Measurements from ENCODE around the gene FAM234B.

FAM234B gene

DNA sequence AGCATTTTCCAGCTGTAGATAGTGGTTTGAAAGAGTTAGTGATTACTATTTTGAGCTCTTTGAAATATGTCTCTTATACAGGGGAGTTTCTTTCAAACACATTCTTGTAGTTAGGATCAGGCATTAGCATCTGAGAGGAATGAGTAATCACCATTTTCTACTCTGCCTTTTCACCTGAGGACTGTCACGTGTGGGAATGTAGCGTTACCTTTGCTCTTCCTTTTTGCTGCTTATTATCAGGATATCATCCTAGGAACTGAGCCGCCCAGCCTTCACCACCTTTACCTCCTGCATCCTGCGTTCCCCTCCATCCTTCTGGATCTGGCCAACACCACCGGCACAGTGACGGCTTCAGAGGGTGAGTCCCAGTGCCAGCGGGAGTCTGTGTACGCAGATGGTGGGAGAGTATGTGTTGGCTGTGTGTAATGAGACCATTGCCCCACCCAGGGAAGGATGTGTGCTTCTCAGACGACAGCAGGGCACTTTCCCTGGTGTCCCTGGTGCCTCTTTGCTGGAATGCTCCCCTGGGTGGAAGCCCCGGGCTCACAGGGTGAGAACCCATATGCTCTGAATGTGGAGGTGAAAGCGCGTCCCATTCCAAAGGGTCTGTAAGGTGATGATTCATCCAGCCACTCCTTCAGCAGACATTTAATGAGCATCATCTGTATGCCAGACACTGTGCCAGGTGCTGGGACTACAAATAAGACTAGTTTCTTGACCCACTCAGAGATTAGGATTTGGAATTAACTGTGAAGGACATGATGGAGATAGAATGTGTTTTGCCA is 31.8 kb downstream of the FAM234B start:
- H2AFZ ChIP-seq (ENCODE audit: low read length), result no peak overlapping the region
- no peaks in the 10 kb centered on the region for H3K4me1 ChIP-seq (ENCODE audit: insufficient read depth, low read length, poor library complexity, severe bottlenecking)
- H3K9me2 ChIP-seq (replicated peaks; ENCODE audit: low read depth, low read length), result no peaks in the 10 kb centered on the region
- no peaks in the 10 kb centered on the region for H3K79me2 ChIP-seq (ENCODE audit: insufficient read depth, low read length)
- no peaks in the 10 kb centered on the region for H3K9me3 ChIP-seq (ENCODE audit: insufficient read depth, low read depth, low read length)
- H3F3A ChIP-seq (ENCODE audit: low read depth), result no peaks in the 10 kb centered on the region
- H3K4me2 ChIP-seq (ENCODE audit: low read depth, low read length, poor library complexity, severe bottlenecking), result no peak overlapping the region
- H3K27me3 ChIP-seq (ENCODE audit: insufficient read depth, low read length, poor library complexity, severe bottlenecking), result no peaks in the 10 kb centered on the region
- no peak overlapping the region for H3K9ac ChIP-seq (ENCODE audit: low read depth, low read length, poor library complexity, severe bottlenecking)
- H3K36me3 ChIP-seq (ENCODE audit: insufficient read depth, low read length), result peaks cover 57% of the 10 kb centered on the region; the same call in 1 of the 2 replicates
- TF ChIP-seq, protein P1, sequence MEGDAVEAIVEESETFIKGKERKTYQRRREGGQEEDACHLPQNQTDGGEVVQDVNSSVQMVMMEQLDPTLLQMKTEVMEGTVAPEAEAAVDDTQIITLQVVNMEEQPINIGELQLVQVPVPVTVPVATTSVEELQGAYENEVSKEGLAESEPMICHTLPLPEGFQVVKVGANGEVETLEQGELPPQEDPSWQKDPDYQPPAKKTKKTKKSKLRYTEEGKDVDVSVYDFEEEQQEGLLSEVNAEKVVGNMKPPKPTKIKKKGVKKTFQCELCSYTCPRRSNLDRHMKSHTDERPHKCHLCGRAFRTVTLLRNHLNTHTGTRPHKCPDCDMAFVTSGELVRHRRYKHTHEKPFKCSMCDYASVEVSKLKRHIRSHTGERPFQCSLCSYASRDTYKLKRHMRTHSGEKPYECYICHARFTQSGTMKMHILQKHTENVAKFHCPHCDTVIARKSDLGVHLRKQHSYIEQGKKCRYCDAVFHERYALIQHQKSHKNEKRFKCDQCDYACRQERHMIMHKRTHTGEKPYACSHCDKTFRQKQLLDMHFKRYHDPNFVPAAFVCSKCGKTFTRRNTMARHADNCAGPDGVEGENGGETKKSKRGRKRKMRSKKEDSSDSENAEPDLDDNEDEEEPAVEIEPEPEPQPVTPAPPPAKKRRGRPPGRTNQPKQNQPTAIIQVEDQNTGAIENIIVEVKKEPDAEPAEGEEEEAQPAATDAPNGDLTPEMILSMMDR (conservative IDR thresholded peaks at IDR 0.05; ENCODE audit: low read length), result no peak
- H3K4me3 ChIP-seq (ENCODE audit: low read length, poor library complexity, severe bottlenecking), result no peak overlapping the region
- H4K20me1 ChIP-seq (ENCODE audit: insufficient read depth, low read length, poor library complexity, severe bottlenecking), result no peaks in the 10 kb centered on the region

DNA sequence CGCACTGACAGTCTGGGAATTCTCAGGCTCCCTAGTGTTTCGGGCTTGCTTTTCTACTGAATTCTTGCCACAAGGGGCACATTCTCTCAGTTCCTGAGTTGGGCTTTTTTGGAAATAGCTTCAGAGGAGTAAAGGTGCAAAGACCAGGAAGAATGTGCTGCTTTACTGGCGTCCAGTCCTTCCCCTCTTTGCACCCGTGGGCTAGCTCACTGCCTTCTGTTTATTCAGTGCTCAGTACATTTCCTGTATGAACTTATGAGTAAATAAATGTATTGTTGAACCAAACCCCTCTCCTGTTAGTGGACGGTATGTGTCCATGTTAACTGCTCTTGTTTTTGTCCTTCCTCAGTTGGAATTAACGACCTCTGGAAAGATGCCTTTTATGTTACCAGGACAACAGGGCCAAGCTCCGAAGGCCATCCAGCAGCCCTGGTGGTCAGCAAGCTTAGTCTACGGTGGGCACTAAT is 35.3 kb downstream of the FAM234B start:
- no peaks in the 10 kb centered on the region for H3K9me2 ChIP-seq (replicated peaks; ENCODE audit: low read depth, low read length)
- no peaks in the 10 kb centered on the region for H3K27me3 ChIP-seq (ENCODE audit: insufficient read depth, low read length, poor library complexity, severe bottlenecking)
- H3K9ac ChIP-seq (ENCODE audit: low read depth, low read length, poor library complexity, severe bottlenecking), result no peak overlapping the region
- H4K20me1 ChIP-seq (ENCODE audit: insufficient read depth, low read length, poor library complexity, severe bottlenecking), result no peaks in the 10 kb centered on the region
- no peaks in the 10 kb centered on the region for H3F3A ChIP-seq (ENCODE audit: low read depth)
- no peak overlapping the region for H2AFZ ChIP-seq (ENCODE audit: low read length)
- no peaks in the 10 kb centered on the region for H3K79me2 ChIP-seq (ENCODE audit: insufficient read depth, low read length)
- TF ChIP-seq EZH2phosphoT487 (IDR thresholded peaks at IDR 0.05; ENCODE audit: borderline replicate concordance), result no peak
- TF ChIP-seq, protein P1 (conservative IDR thresholded peaks at IDR 0.05; ENCODE audit: low read length), result no peak
- no peaks in the 10 kb centered on the region for H3K9me3 ChIP-seq (ENCODE audit: insufficient read depth, low read depth, low read length)
- H3K4me2 ChIP-seq (ENCODE audit: low read depth, low read length, poor library complexity, severe bottlenecking), result no peak overlapping the region
- H3K4me3 ChIP-seq (ENCODE audit: low read length, poor library complexity, severe bottlenecking), result no peak overlapping the region
- H3K4me1 ChIP-seq (ENCODE audit: insufficient read depth, low read length, poor library complexity, severe bottlenecking), result no peaks in the 10 kb centered on the region
- H3K36me3 ChIP-seq (ENCODE audit: insufficient read depth, low read length), result peaks cover 52% of the 10 kb centered on the region; the same call in 1 of the 2 replicates

DNA sequence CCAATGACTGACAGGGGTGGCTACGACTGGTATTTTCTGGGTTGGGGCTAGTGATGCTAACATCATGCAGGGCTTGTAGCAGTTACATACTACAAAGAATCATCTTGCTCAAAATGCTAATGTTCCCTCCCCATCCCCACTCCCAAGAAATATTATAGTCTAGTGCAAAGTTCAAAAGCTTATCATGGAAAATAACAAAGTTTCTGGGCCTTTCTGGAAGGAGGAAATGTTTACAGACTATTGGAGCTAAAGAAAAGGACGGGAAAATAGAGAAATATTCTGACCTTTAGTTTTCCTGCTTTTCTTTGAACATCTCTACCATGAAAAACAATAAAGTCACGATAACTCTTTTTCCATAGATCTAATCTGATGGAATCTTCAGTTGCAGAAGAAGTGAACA is 36.1 kb downstream of the FAM234B start:
- Histone ChIP-seq H3K4me1 (ENCODE audit: insufficient read depth, low read length, poor library complexity, severe bottlenecking) (no peaks in the 10 kb centered on the region), H3K9ac (ENCODE audit: low read depth, low read length, poor library complexity, severe bottlenecking) (no peak overlapping the region), H3F3A (ENCODE audit: low read depth) (no peaks in the 10 kb centered on the region), H4K20me1 (ENCODE audit: insufficient read depth, low read length, poor library complexity, severe bottlenecking) (no peaks in the 10 kb centered on the region), H2AFZ (ENCODE audit: low read length) (no peak overlapping the region), H3K4me2 (ENCODE audit: low read depth, low read length, poor library complexity, severe bottlenecking) (no peak overlapping the region), H3K4me3 (ENCODE audit: low read length, poor library complexity, severe bottlenecking) (no peak overlapping the region), H3K9me2 (replicated peaks; ENCODE audit: low read depth, low read length) (no peaks in the 10 kb centered on the region), H3K79me2 (ENCODE audit: insufficient read depth, low read length) (no peaks in the 10 kb centered on the region), H3K27me3 (ENCODE audit: insufficient read depth, low read length, poor library complexity, severe bottlenecking) (no peaks in the 10 kb centered on the region), H3K36me3 (ENCODE audit: insufficient read depth, low read length) (peaks cover 47% of the 10 kb centered on the region; the same call in 1 of the 2 replicates), H3K9me3 (ENCODE audit: insufficient read depth, low read depth, low read length) (no peaks in the 10 kb centered on the region)
- no peak for TF ChIP-seq EZH2phosphoT487 (IDR thresholded peaks at IDR 0.05; ENCODE audit: borderline replicate concordance)
- TF ChIP-seq, protein P1 (conservative IDR thresholded peaks at IDR 0.05; ENCODE audit: low read length), result no peak
